Neural cell (in vitro differentiated cells): ENCODE data around the gene ZNF362.

Experiments
- EP300 ChIP-seq: fragments of 450-650 bp; conservative IDR thresholded peaks from 2 replicates; pipeline ENCODE4 v1.6.1; 2014; ENCODE audit warnings: antibody characterized with exemption, mild to moderate bottlenecking, moderate library complexity; ENCODE audit not compliant: poor library complexity, severe bottlenecking
- MXI1 ChIP-seq: fragments of 450-650 bp; conservative IDR thresholded peaks from 2 replicates; pipeline ENCODE4 v1.6.1; 2014; ENCODE audit warnings: antibody characterized with exemption, mild to moderate bottlenecking; ENCODE audit not compliant: poor library complexity, severe bottlenecking
- TF ChIP-seq, protein P1 (sequence below): fragments of 450-650 bp; IDR thresholded peaks from 2 replicates; pipeline ENCODE4 v1.5.1; 2014; ENCODE audit warnings: antibody characterized with exemption, mild to moderate bottlenecking, moderate library complexity; ENCODE audit not compliant: poor library complexity, severe bottlenecking

DNA sequence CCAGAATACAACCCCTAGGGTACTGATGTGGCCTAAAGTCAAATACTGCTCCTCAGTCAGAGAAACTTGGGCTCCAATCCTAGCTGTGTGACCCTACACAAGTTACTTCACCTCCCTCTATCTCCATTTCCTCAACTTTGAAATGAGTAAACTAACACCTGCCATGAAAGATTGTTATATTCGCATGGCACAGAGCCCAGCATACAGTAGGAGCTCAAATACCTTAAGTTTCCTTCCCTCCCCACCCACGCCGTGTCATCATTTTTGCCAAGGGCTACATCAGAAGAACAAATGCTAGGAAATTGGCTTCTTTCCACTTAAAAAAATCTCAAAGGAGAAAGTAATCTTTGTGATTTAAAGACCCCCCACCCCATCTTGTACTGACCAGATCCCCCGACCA is 22.2 kb upstream of the ZNF362 start:
- TF ChIP-seq EP300 (no peak), MXI1 (no peak)
- TF ChIP-seq, protein P1, sequence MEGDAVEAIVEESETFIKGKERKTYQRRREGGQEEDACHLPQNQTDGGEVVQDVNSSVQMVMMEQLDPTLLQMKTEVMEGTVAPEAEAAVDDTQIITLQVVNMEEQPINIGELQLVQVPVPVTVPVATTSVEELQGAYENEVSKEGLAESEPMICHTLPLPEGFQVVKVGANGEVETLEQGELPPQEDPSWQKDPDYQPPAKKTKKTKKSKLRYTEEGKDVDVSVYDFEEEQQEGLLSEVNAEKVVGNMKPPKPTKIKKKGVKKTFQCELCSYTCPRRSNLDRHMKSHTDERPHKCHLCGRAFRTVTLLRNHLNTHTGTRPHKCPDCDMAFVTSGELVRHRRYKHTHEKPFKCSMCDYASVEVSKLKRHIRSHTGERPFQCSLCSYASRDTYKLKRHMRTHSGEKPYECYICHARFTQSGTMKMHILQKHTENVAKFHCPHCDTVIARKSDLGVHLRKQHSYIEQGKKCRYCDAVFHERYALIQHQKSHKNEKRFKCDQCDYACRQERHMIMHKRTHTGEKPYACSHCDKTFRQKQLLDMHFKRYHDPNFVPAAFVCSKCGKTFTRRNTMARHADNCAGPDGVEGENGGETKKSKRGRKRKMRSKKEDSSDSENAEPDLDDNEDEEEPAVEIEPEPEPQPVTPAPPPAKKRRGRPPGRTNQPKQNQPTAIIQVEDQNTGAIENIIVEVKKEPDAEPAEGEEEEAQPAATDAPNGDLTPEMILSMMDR, result no peak
